A673 (cell line): ENCODE data around the gene UNKL. TPM values are rescaled to one million over a fixed set of nuclear protein-coding genes. Genes with fewer than 3 reads are reported as not detected.

ENCODE experiments used
- BruUV-seq: library from RNA; stranded (reverse); fragments of 400-500 nt; replicated peaks from 2 replicates; lab custom pipeline; 2021; lab: Mats Ljungman, UMichigan
- CTCF ChIA-PET: fragments of 300-600 bp; sonication (Branson Sonifier 250); formaldehyde crosslinking; loops from one replicate; lab custom pipeline; 2022; ENCODE audit warnings: antibody characterized with exemption; lab: Charles Lee
- POLR2A ChIA-PET: fragments of 300-600 bp; sonication (Branson Sonifier 250); formaldehyde crosslinking; loops from one replicate; lab custom pipeline; 2022; ENCODE audit warnings: antibody characterized with exemption; ENCODE audit not compliant: low non-redundant PET; lab: Charles Lee
- DNase-seq: peaks from one replicate; pipeline ENCODE4 v3.0.0-alpha.2; 2015; ENCODE audit warnings: low spot score
- H3K27ac ChIP-seq: fragments of 200-600 bp; sonication (generic); 2 replicates; pipeline ENCODE4 v1.5.1; 2016; ENCODE audit warnings: mixed run types, low read depth, mild to moderate bottlenecking, mixed read lengths, antibody characterized with exemption, low read length; ENCODE audit not compliant: poor library complexity, severe bottlenecking
- H3K27me3 ChIP-seq: fragments of 200-600 bp; sonication (generic); replicated peaks from 2 replicates; pipeline ENCODE4 v1.6.1; 2017; ENCODE audit warnings: mixed run types, low read depth, mild to moderate bottlenecking, mixed read lengths, antibody characterized with exemption, low read length; ENCODE audit not compliant: insufficient read depth, poor library complexity
- H3K36me3 ChIP-seq: fragments of 200-600 bp; sonication (generic); 2 replicates; pipeline ENCODE4 v1.6.1; 2016; ENCODE audit warnings: mixed run types, mild to moderate bottlenecking, mixed read lengths, antibody characterized with exemption, low read length; ENCODE audit not compliant: insufficient read depth, poor library complexity, severe bottlenecking
- H3K4me1 ChIP-seq: fragments of 200-600 bp; sonication (generic); 2 replicates; pipeline ENCODE4 v1.6.1; 2017; ENCODE audit warnings: mixed run types, mild to moderate bottlenecking, mixed read lengths, antibody characterized with exemption, low read length; ENCODE audit not compliant: insufficient read depth, poor library complexity, severe bottlenecking
- H3K4me3 ChIP-seq: fragments of 200-600 bp; sonication (generic); 2 replicates; pipeline ENCODE4 v1.5.1; 2016; ENCODE audit warnings: low read depth, mixed run types, mild to moderate bottlenecking, mixed read lengths, low read length; ENCODE audit not compliant: poor library complexity, severe bottlenecking
- H3K9me3 ChIP-seq: fragments of 200-600 bp; sonication (generic); 2 replicates; pipeline ENCODE4 v1.6.1; 2016; ENCODE audit warnings: mixed run types, low read depth, mild to moderate bottlenecking, mixed read lengths, antibody characterized with exemption, low read length; ENCODE audit not compliant: poor library complexity, severe bottlenecking
- CTCF ChIP-seq: fragments of 300-800, 200-600 bp; sonication (generic); conservative IDR thresholded peaks from 2 replicates; pipeline ENCODE4 v1.5.1; 2017; ENCODE audit warnings: low read depth, mild to moderate bottlenecking, antibody characterized with exemption, low read length, moderate library complexity, mixed read lengths
- EZH2 ChIP-seq: fragments of 200-600 bp; sonication (generic); IDR thresholded peaks from 2 replicates; pipeline ENCODE4 v1.6.1; 2017; ENCODE audit warnings: borderline replicate concordance, low read depth, mild to moderate bottlenecking, mixed read lengths, antibody characterized with exemption, low read length; ENCODE audit not compliant: poor library complexity, severe bottlenecking
- intact Hi-C: fragments of 100-400 bp; cut with micrococcal nuclease; formaldehyde crosslinking; loops from one replicate; pipeline ENCODE4 v1.10.0; 2022; ENCODE audit not compliant: unreplicated experiment
- total RNA-seq: library from RNA; stranded (reverse); gene quantifications from 2 replicates; pipeline ENCODE4 v1.2.3, GENCODE V29; 2021

UNKL gene
- total RNA-seq, 1 experiment from 2014 or later, result 88.5 TPM

- BruUV-seq, result no TSS peak
- Histone ChIP-seq H3K36me3 (peaks cover 37% of the 10 kb centered on the region), H3K4me1 (peaks cover 2% of the 10 kb centered on the region), H3K27me3 (no peaks in the 10 kb centered on the region), H3K4me3 (no peak overlapping the region), H3K9me3 (no peaks in the 10 kb centered on the region), H3K27ac (no peak overlapping the region)
- intact Hi-C loops, result no loop called here
- POLR2A ChIA-PET, result no interaction called here
- no peak for DNase-seq
- TF ChIP-seq EZH2 (no peak), CTCF (no peak)
- CTCF ChIA-PET, result no interaction called here
Measured at GRCh38 chr16:1357906-1358566, 56.5 kb downstream of the UNKL start.

- intact Hi-C loops, result no loop called here
- CTCF ChIA-PET, result no interaction called here
- no peaks in the 10 kb centered on the region for H3K27me3 ChIP-seq
- BruUV-seq, result no TSS peak
- H3K9me3 ChIP-seq, result no peaks in the 10 kb centered on the region
- POLR2A ChIA-PET, result interaction anchor here (1.0 kb wide), 1 partner anchor 23 kb away, joined by 3 read pairs; no protein-coding TSS in a partner anchor
- H3K4me1 ChIP-seq, result peaks cover 8% of the 10 kb centered on the region
- no peak overlapping the region for H3K4me3 ChIP-seq
- H3K36me3 ChIP-seq, result peaks cover 20% of the 10 kb centered on the region
- H3K27ac ChIP-seq, result no peak overlapping the region
- DNase-seq, result no peak
- TF ChIP-seq EZH2 (no peak), CTCF (no peak)
Measured at GRCh38 chr16:1356061-1356900, 58.2 kb downstream of the UNKL start.

- H3K36me3 ChIP-seq, result peaks cover 13% of the 10 kb centered on the region
- CTCF ChIA-PET, result interaction anchor here (0.6 kb wide), 1 partner anchor 319 kb away, joined by 4 read pairs; no protein-coding TSS in a partner anchor
- no peak overlapping the region for H3K27ac ChIP-seq
- BruUV-seq, result no TSS peak
- peaks cover 11% of the 10 kb centered on the region for H3K4me1 ChIP-seq
- POLR2A ChIA-PET, result no interaction called here
- no peaks in the 10 kb centered on the region for H3K27me3 ChIP-seq
- TF ChIP-seq CTCF, result no peak
- TF ChIP-seq EZH2, result no peak
- no peak overlapping the region for H3K4me3 ChIP-seq
- no peak for DNase-seq
- H3K9me3 ChIP-seq, result no peaks in the 10 kb centered on the region
- intact Hi-C loops, result no loop called here
Measured at GRCh38 chr16:1355591-1355990, 58.9 kb downstream of the UNKL start.
